GM19372 (cell line): Measurements from ENCODE around the gene PRPH.
"Not testable (repeated sequence)": the region's sequence is repeated elsewhere in the genome, so short reads cannot be mapped to it uniquely, and the experiment has no call there.

Experiments
- ATAC-seq: cut with Tn5 transposase; IDR thresholded peaks from one replicate; pipeline ENCODE4 v1.9.1; 2021; ENCODE audit warnings: mild to moderate bottlenecking, low read depth, moderate library complexity; ENCODE audit not compliant: unreplicated experiment

The PRPH gene

GRCh38 chr12:49296836-49297694 is 2.1 kb downstream of the PRPH start:
- ATAC-seq: no peak

GRCh38 chr12:49297695-49298060 is 2.7 kb downstream of the PRPH start:
- no peak for ATAC-seq

GRCh38 chr12:49298160-49298559 is 3.2 kb downstream of the PRPH start:
- no peak for ATAC-seq

- ATAC-seq: no peak
These were observed 6.8 kb downstream of the PRPH start for GRCh38 chr12:49301760-49302159.

GRCh38 chr12:49304161-49304560 is 9.2 kb downstream of the PRPH start:
- no peak for ATAC-seq

- no peak for ATAC-seq
These were observed 11.0 kb downstream of the PRPH start for GRCh38 chr12:49305762-49306510.

GRCh38 chr12:49309386-49309785 is 14.4 kb downstream of the PRPH start:
- no peak for ATAC-seq

GRCh38 chr12:49310451-49311000 is 15.6 kb downstream of the PRPH start:
- not testable (repeated sequence) for ATAC-seq

GRCh38 chr12:49314811-49315210 is 19.9 kb downstream of the PRPH start:
- no peak for ATAC-seq

- not testable (repeated sequence) for ATAC-seq
These were observed 22.2 kb downstream of the PRPH start for GRCh38 chr12:49317118-49317517.

GRCh38 chr12:49320411-49321103 is 25.6 kb downstream of the PRPH start:
- not testable (repeated sequence) for ATAC-seq

GRCh38 chr12:49322367-49322707 is 27.4 kb downstream of the PRPH start:
- no peak for ATAC-seq

- ATAC-seq: peak; percentile 98
These were observed 28.0 kb downstream of the PRPH start, which contains the start of gene TROAP for GRCh38 chr12:49322708-49323523. TROAP (plus strand) TSS chr12:49323255; CDS start chr12:49323609, 354 bp downstream.

GRCh38 chr12:49323524-49324097 is 28.7 kb downstream of the PRPH start:
- ATAC-seq: no peak

GRCh38 chr12:49325606-49326005 is 30.7 kb downstream of the PRPH start:
- no peak for ATAC-seq

- ATAC-seq: no peak
These were observed 32.4 kb downstream of the PRPH start for GRCh38 chr12:49327368-49327767.

- no peak for ATAC-seq
These were observed 32.9 kb downstream of the PRPH start for GRCh38 chr12:49327887-49328286.

- ATAC-seq: no peak
These were observed 33.9 kb downstream of the PRPH start for GRCh38 chr12:49328816-49329215.

- no peak for ATAC-seq
These were observed 35.2 kb downstream of the PRPH start for GRCh38 chr12:49330032-49330619.
